OCI-LY1 (cell line): ENCODE data around the gene ABLIM2.

ENCODE experiments used
- H2AFZ ChIP-seq: fragments of 200-600 bp; sonication (generic), shearing (Covaris generic); 2 replicates; pipeline ENCODE4 v1.6.0; 2014; ENCODE audit warnings: antibody characterized with exemption, mild to moderate bottlenecking, low read length
- H3F3A ChIP-seq: fragments of 200-600 bp; sonication (generic), shearing (Covaris generic); 2 replicates; pipeline ENCODE4 v1.6.0; 2014; ENCODE audit warnings: mild to moderate bottlenecking, antibody characterized with exemption, low read length, moderate library complexity; ENCODE audit not compliant: insufficient read depth
- H3K27ac ChIP-seq: fragments of 200-600 bp; sonication (generic); 2 replicates; pipeline ENCODE4 v1.5.1; 2014; ENCODE audit warnings: low read length, mixed run types, mild to moderate bottlenecking, low read depth; ENCODE audit not compliant: poor library complexity, severe bottlenecking
- H3K27me3 ChIP-seq: fragments of 200-600 bp; sonication (generic); 2 replicates; pipeline ENCODE4 v1.6.0; 2014; ENCODE audit warnings: antibody characterized with exemption, mild to moderate bottlenecking, low read length, moderate library complexity; ENCODE audit not compliant: insufficient read depth
- H3K36me3 ChIP-seq: fragments of 200-600 bp; sonication (generic); 2 replicates; pipeline ENCODE4 v1.6.1; 2014; ENCODE audit warnings: mild to moderate bottlenecking, antibody characterized with exemption, low read length, moderate library complexity, mixed read lengths; ENCODE audit not compliant: insufficient read depth
- H3K4me1 ChIP-seq: fragments of 200-600 bp; sonication (generic); 2 replicates; pipeline ENCODE4 v1.5.1; 2014; ENCODE audit warnings: mild to moderate bottlenecking, low read length, moderate library complexity; ENCODE audit not compliant: insufficient read depth, severe bottlenecking
- H3K4me2 ChIP-seq: fragments of 200-600 bp; sonication (generic), shearing (Covaris generic); 2 replicates; pipeline ENCODE4 v1.6.1; 2014; ENCODE audit warnings: low read length
- H3K4me3 ChIP-seq: fragments of 200-600 bp; sonication (generic); 2 replicates; pipeline ENCODE4 v1.5.1; 2014; ENCODE audit warnings: low read length, low read depth, mild to moderate bottlenecking, mixed read lengths; ENCODE audit not compliant: poor library complexity, severe bottlenecking
- H3K79me2 ChIP-seq: fragments of 200-600 bp; shearing (Covaris generic); 2 replicates; pipeline ENCODE4 v1.6.1; 2016; ENCODE audit warnings: mixed run types, low read length, mixed read lengths; ENCODE audit not compliant: insufficient read depth
- H3K9ac ChIP-seq: fragments of 200-600 bp; sonication (generic), shearing (Covaris generic); 2 replicates; pipeline ENCODE4 v1.6.1; 2014; ENCODE audit warnings: mild to moderate bottlenecking, low read length, mixed read lengths
- H3K9me2 ChIP-seq: fragments of 200-600 bp; sonication (generic), shearing (Covaris generic); 2 replicates; pipeline ENCODE4 v1.6.1; 2014; ENCODE audit warnings: low read depth, mild to moderate bottlenecking, low read length, mixed read lengths
- H3K9me3 ChIP-seq: fragments of 200-600 bp; shearing (Covaris generic); 2 replicates; pipeline ENCODE4 v1.6.1; 2014; ENCODE audit warnings: low read length, mixed read lengths
- H4K20me1 ChIP-seq: fragments of 200-600 bp; sonication (generic), shearing (Covaris generic); 2 replicates; pipeline ENCODE4 v1.6.0; 2016; ENCODE audit warnings: mild to moderate bottlenecking, low read length; ENCODE audit not compliant: insufficient read depth
- CTCF ChIP-seq: fragments of 200-600 bp; sonication (generic), shearing (Covaris generic); IDR thresholded peaks from 2 replicates; pipeline ENCODE4 v1.5.1; 2017; ENCODE audit warnings: mild to moderate bottlenecking, antibody characterized with exemption, low read length, moderate library complexity, mixed read lengths
- EZH2 ChIP-seq: fragments of 200-600 bp; sonication (generic), shearing (Covaris generic); IDR thresholded peaks from 2 replicates; pipeline ENCODE4 v1.8.0; 2017; ENCODE audit warnings: borderline replicate concordance, mixed run types, mild to moderate bottlenecking, antibody characterized with exemption, low read length, moderate library complexity, mixed read lengths

Gene ABLIM2

GRCh38 chr4:8050180-8050554, 108.4 kb downstream of the ABLIM2 start:
- Histone ChIP-seq H3K27ac (peak overlapping the region; percentile 99), H3K27me3 (no peaks in the 10 kb centered on the region), H3K4me1 (peaks cover 75% of the 10 kb centered on the region), H3K79me2 (no peaks in the 10 kb centered on the region), H3K9ac (peak overlapping the region; percentile 60), H3F3A (no peaks in the 10 kb centered on the region), H3K9me2 (no peaks in the 10 kb centered on the region), H3K4me3 (peak overlapping the region; percentile 28), H4K20me1 (no peaks in the 10 kb centered on the region), H3K36me3 (no peaks in the 10 kb centered on the region; the same call in 1 of the 2 replicates), H2AFZ (no peak overlapping the region), H3K9me3 (no peaks in the 10 kb centered on the region), H3K4me2 (peak overlapping the region; percentile 56; the same call in 1 of the 2 replicates)
- TF ChIP-seq CTCF (no peak), EZH2 (no peak)

- no peaks in the 10 kb centered on the region for H3K9me3 ChIP-seq
- no peaks in the 10 kb centered on the region for H3F3A ChIP-seq
- H3K4me2 ChIP-seq, result peak overlapping the region; percentile 41
- TF ChIP-seq CTCF (no peak), EZH2 (no peak)
- no peaks in the 10 kb centered on the region for H3K27me3 ChIP-seq
- H3K27ac ChIP-seq, result peak overlapping the region; percentile 99
- no peak overlapping the region for H2AFZ ChIP-seq
- H3K9me2 ChIP-seq, result no peaks in the 10 kb centered on the region
- peaks cover 85% of the 10 kb centered on the region for H3K4me1 ChIP-seq
- H3K4me3 ChIP-seq, result no peak overlapping the region
- no peaks in the 10 kb centered on the region for H4K20me1 ChIP-seq
- no peaks in the 10 kb centered on the region for H3K36me3 ChIP-seq
- no peaks in the 10 kb centered on the region for H3K79me2 ChIP-seq
- H3K9ac ChIP-seq, result peak overlapping the region; percentile 40; the same call in 1 of the 2 replicates
Observed at GRCh38 chr4:8048856-8049676, 109.5 kb downstream of the ABLIM2 start.

- H4K20me1 ChIP-seq, result no peaks in the 10 kb centered on the region
- no peaks in the 10 kb centered on the region for H3F3A ChIP-seq
- H3K4me1 ChIP-seq, result peaks cover 95% of the 10 kb centered on the region
- no peaks in the 10 kb centered on the region for H3K9me2 ChIP-seq
- H3K27ac ChIP-seq, result peak overlapping the region; percentile 99
- no peaks in the 10 kb centered on the region for H3K79me2 ChIP-seq
- H2AFZ ChIP-seq, result no peak overlapping the region
- H3K9ac ChIP-seq, result peak overlapping the region; percentile 40; the same call in 1 of the 2 replicates
- peak overlapping the region; percentile 41; the same call in 1 of the 2 replicates for H3K4me2 ChIP-seq
- no peaks in the 10 kb centered on the region for H3K36me3 ChIP-seq
- H3K4me3 ChIP-seq, result no peak overlapping the region
- H3K9me3 ChIP-seq, result no peaks in the 10 kb centered on the region
- no peaks in the 10 kb centered on the region for H3K27me3 ChIP-seq
- TF ChIP-seq EZH2, result no peak
Observed at GRCh38 chr4:8047837-8048678, 110.6 kb downstream of the ABLIM2 start.
